H9 (cell line): ENCODE results near the gene MCCC2. TPM values are rescaled to one million over a fixed set of nuclear protein-coding genes. Genes with fewer than 3 reads are reported as not detected.

ENCODE experiments used
- DNase-seq: peaks from one replicate; pipeline ENCODE4 v3.0.0-alpha.2; 2017
- H2AFZ ChIP-seq: one replicate; pipeline ENCODE4 v1.6.1; 2013; ENCODE audit warnings: mild to moderate bottlenecking, low read length, control low read depth, moderate library complexity
- H2AK5ac ChIP-seq: 2 replicates; pipeline ENCODE4 v1.6.1; 2013; ENCODE audit warnings: low read length, control low read depth, mixed read lengths; ENCODE audit not compliant: insufficient read length
- H2BK120ac ChIP-seq: one replicate; pipeline ENCODE4 v1.6.1; 2013; ENCODE audit warnings: low read depth, mild to moderate bottlenecking, low read length, control low read depth, inconsistent platforms; ENCODE audit not compliant: poor library complexity, severe bottlenecking
- H2BK12ac ChIP-seq: 2 replicates; pipeline ENCODE4 v1.6.1; 2013; ENCODE audit warnings: low read length, control low read depth, mixed read lengths, low read depth; ENCODE audit not compliant: insufficient read length
- H2BK15ac ChIP-seq: 2 replicates; pipeline ENCODE4 v1.6.1; 2013; ENCODE audit warnings: low read depth, low read length, control low read depth
- H2BK20ac ChIP-seq: one replicate; pipeline ENCODE4 v1.6.1; 2013; ENCODE audit warnings: low read depth, mild to moderate bottlenecking, low read length, control low read depth, inconsistent platforms; ENCODE audit not compliant: poor library complexity, severe bottlenecking
- H2BK5ac ChIP-seq: 2 replicates; pipeline ENCODE4 v1.6.1; 2013; ENCODE audit warnings: low read length, control low read depth, mixed read lengths; ENCODE audit not compliant: insufficient read length
- H3K14ac ChIP-seq: 2 replicates; pipeline ENCODE4 v1.6.1; 2013; ENCODE audit warnings: low read length, control low read depth; ENCODE audit not compliant: insufficient read depth
- H3K18ac ChIP-seq: 2 replicates; pipeline ENCODE4 v1.6.1; 2013; ENCODE audit warnings: low read depth, mild to moderate bottlenecking, mixed read lengths, low read length, control low read depth; ENCODE audit not compliant: insufficient read length
- H3K23ac ChIP-seq: 2 replicates; pipeline ENCODE4 v1.6.1; 2013; ENCODE audit warnings: low read length, control low read depth, mixed read lengths, low read depth; ENCODE audit not compliant: insufficient read length
- H3K23me2 ChIP-seq: 2 replicates; pipeline ENCODE4 v1.6.1; 2013; ENCODE audit warnings: low read depth, mild to moderate bottlenecking, mixed read lengths, low read length, control low read depth; ENCODE audit not compliant: insufficient read length, poor library complexity, severe bottlenecking
- H3K27ac ChIP-seq: 2 replicates; pipeline ENCODE4 v1.5.1; 2013; ENCODE audit warnings: low read length, control low read depth, mixed read lengths, low read depth; ENCODE audit not compliant: insufficient read length
- H3K27me3 ChIP-seq: 2 replicates; pipeline ENCODE4 v1.6.1; 2013; ENCODE audit warnings: low read length, control low read depth, inconsistent platforms; ENCODE audit not compliant: insufficient read depth
- H3K4ac ChIP-seq: 2 replicates; pipeline ENCODE4 v1.6.1; 2013; ENCODE audit warnings: low read depth, mild to moderate bottlenecking, control low read depth, inconsistent platforms, low read length, moderate library complexity
- H3K4me1 ChIP-seq: 2 replicates; pipeline ENCODE4 v1.6.1; 2013; ENCODE audit warnings: low read length, control low read depth, inconsistent platforms; ENCODE audit not compliant: insufficient read depth
- H3K4me2 ChIP-seq: 2 replicates; pipeline ENCODE4 v1.6.1; 2013; ENCODE audit warnings: low read length, control low read depth, mixed read lengths; ENCODE audit not compliant: insufficient read length, insufficient read depth
- H3K56ac ChIP-seq: 2 replicates; pipeline ENCODE4 v1.6.1; 2013; ENCODE audit warnings: low read depth, mild to moderate bottlenecking, mixed read lengths, low read length, control low read depth; ENCODE audit not compliant: insufficient read length
- H3K79me1 ChIP-seq: 2 replicates; pipeline ENCODE4 v1.6.1; 2013; ENCODE audit warnings: low read depth, mild to moderate bottlenecking, moderate library complexity, low read length, control low read depth, inconsistent platforms; ENCODE audit not compliant: insufficient read depth, poor library complexity, severe bottlenecking
- H3K79me2 ChIP-seq: 2 replicates; pipeline ENCODE4 v1.6.1; 2013; ENCODE audit warnings: low read length, control low read depth, inconsistent platforms; ENCODE audit not compliant: insufficient read depth
- H3K9ac ChIP-seq: 2 replicates; pipeline ENCODE4 v1.6.1; 2013; ENCODE audit warnings: low read length, control low read depth, mixed read lengths; ENCODE audit not compliant: insufficient read length; ENCODE audit errors: extremely low read depth
- H3K9me3 ChIP-seq: one replicate; pipeline ENCODE4 v1.6.1; 2013; ENCODE audit warnings: low read depth, low read length, inconsistent platforms; ENCODE audit not compliant: control insufficient read depth
- H3T11ph ChIP-seq: one replicate; pipeline ENCODE4 v1.6.1; 2013; ENCODE audit warnings: mild to moderate bottlenecking, low read length, control low read depth, inconsistent platforms
- H4K20me1 ChIP-seq: one replicate; pipeline ENCODE4 v1.6.1; 2013; ENCODE audit not compliant: control insufficient read depth, insufficient read length, insufficient read depth
- H4K5ac ChIP-seq: 2 replicates; pipeline ENCODE4 v1.6.1; 2013; ENCODE audit warnings: low read depth, mild to moderate bottlenecking, mixed read lengths, low read length, control low read depth; ENCODE audit not compliant: insufficient read length
- H4K8ac ChIP-seq: replicated peaks from 2 replicates; pipeline ENCODE4 v1.6.1; 2013; ENCODE audit warnings: low read length, control low read depth, mixed read lengths, low read depth; ENCODE audit not compliant: insufficient read length
- H4K91ac ChIP-seq: 2 replicates; pipeline ENCODE4 v1.6.1; 2013; ENCODE audit warnings: low read depth, mild to moderate bottlenecking, moderate library complexity, mixed read lengths, low read length, control low read depth; ENCODE audit not compliant: insufficient read length
- H3K27ac Mint-ChIP-seq, 3 experiments: 2 replicates in 2 of 3; 3 replicates in 1 of 3; pipeline ENCODE4 v1.8.0; 2020 to 2021; ENCODE audit warnings: mixed read lengths in 3 of 3, mild to moderate bottlenecking in 1 of 3, moderate library complexity in 1 of 3
- H3K27me3 Mint-ChIP-seq: 2 replicates; pipeline ENCODE4 v1.8.0; 2021; ENCODE audit warnings: low read depth, mild to moderate bottlenecking, moderate library complexity, mixed read lengths
- H3K36me3 Mint-ChIP-seq, 3 experiments: 2 replicates in 2 of 3; 3 replicates in 1 of 3; pipeline ENCODE4 v1.8.0; 2020 to 2021; ENCODE audit warnings: low read depth in 3 of 3, mixed read lengths in 3 of 3; ENCODE audit not compliant: insufficient read depth in 1 of 3
- H3K4me1 Mint-ChIP-seq, 2 experiments: 2 replicates each; pipeline ENCODE4 v1.8.0; 2020; ENCODE audit warnings: mixed read lengths in 2 of 2
- H3K4me3 Mint-ChIP-seq, 2 experiments: 2 replicates in 1 of 2; 3 replicates in 1 of 2; pipeline ENCODE4 v1.8.0; 2020 to 2021; ENCODE audit warnings: mild to moderate bottlenecking in 2 of 2, mixed read lengths in 2 of 2, moderate library complexity in 1 of 2
- H3K9me3 Mint-ChIP-seq, 2 experiments: 2 replicates in 1 of 2; 3 replicates in 1 of 2; pipeline ENCODE4 v1.8.0; 2020; ENCODE audit warnings: mild to moderate bottlenecking in 2 of 2, mixed read lengths in 2 of 2, moderate library complexity in 1 of 2
- CTCF ChIP-seq: fragments of 200-600 bp; sonication (generic); conservative IDR thresholded peaks from 3 replicates; pipeline ENCODE4 v1.8.0; 2021; ENCODE audit warnings: antibody characterized with exemption, mild to moderate bottlenecking
- WGBS: extraction: QIAGEN DNeasy Blood & Tissue Kit; methylation state at CpG from one replicate; pipeline ENCODE4 v1.1.7; 2013; ENCODE audit warnings: missing lambda C conversion rate, low lambda C conversion rate, mixed read lengths; ENCODE audit not compliant: insufficient read length; ENCODE audit errors: extremely low coverage; 5-methylcytosine and 5-hydroxymethylcytosine counted together
- total RNA-seq: library from RNA; stranded (reverse); gene quantifications from 2 replicates; pipeline ENCODE4 v1.2.1, GENCODE V29; 2021

Gene MCCC2
- total RNA-seq, 1 experiment from 2014 or later = 62.7 TPM

GRCh38 chr5:71582945-71583584 is 4.1 kb upstream of the MCCC2 start:
- H3K4me3 Mint-ChIP-seq = no peak overlapping the region
- no peak overlapping the region for H2AK5ac ChIP-seq
- H3K27ac Mint-ChIP-seq = no peak overlapping the region
- H3K14ac ChIP-seq = no peak overlapping the region
- no peak overlapping the region for H4K91ac ChIP-seq
- H3K27ac ChIP-seq = no peak overlapping the region
- no peaks in the 10 kb centered on the region for H4K20me1 ChIP-seq
- no peak overlapping the region for H4K8ac ChIP-seq
- peaks cover 8% of the 10 kb centered on the region for H3K23me2 ChIP-seq
- H3K4me1 ChIP-seq = no peaks in the 10 kb centered on the region
- no peak overlapping the region for H2AFZ ChIP-seq
- H3K79me1 ChIP-seq = no peaks in the 10 kb centered on the region
- no peaks in the 10 kb centered on the region for H3K27me3 ChIP-seq
- H2BK5ac ChIP-seq = no peak overlapping the region
- 100% methylated on average over 1 of the region's 4 CpGs for WGBS
- no peak overlapping the region for H3K56ac ChIP-seq
- no peak overlapping the region for H2BK15ac ChIP-seq
- no peak overlapping the region for H3K4ac ChIP-seq
- H3K27me3 Mint-ChIP-seq = no peaks in the 10 kb centered on the region; the same call in 1 of the 2 replicates
- no peak for TF ChIP-seq CTCF
- no peak overlapping the region for H3K23ac ChIP-seq
- H3K9me3 Mint-ChIP-seq = peaks cover 7% of the 10 kb centered on the region in 2 experiments
- no peak for DNase-seq
- H3T11ph ChIP-seq = no peak overlapping the region
- H2BK120ac ChIP-seq = no peak overlapping the region
- peaks cover 5% of the 10 kb centered on the region for H3K9me3 ChIP-seq
- peaks cover 3 to 5% of the 10 kb centered on the region in 2 experiments; a peak in 3 of 4 replicates for H3K4me1 Mint-ChIP-seq
- H2BK20ac ChIP-seq = no peak overlapping the region
- H4K5ac ChIP-seq = no peak overlapping the region
- H2BK12ac ChIP-seq = no peak overlapping the region
- no peak overlapping the region for H3K4me2 ChIP-seq
- H3K9ac ChIP-seq = no peak overlapping the region
- H3K36me3 Mint-ChIP-seq = peaks cover 6 to 9% (median 8%) of the 10 kb centered on the region in 3 experiments; a peak in 6 of 7 replicates
- H3K18ac ChIP-seq = no peak overlapping the region
- no peaks in the 10 kb centered on the region for H3K79me2 ChIP-seq
